HL-60 (cell line): Measurements from ENCODE around the gene F2RL3.

Experiments
- DNase-seq, 2 experiments: peaks; one replicate each; pipeline ENCODE4 v3.0.0-alpha.2; 2010 to 2020; ENCODE audit warnings: low read depth in 1 of 2, low spot score in 1 of 2
- H3K27ac ChIP-seq: fragments of 250-450 bp; sonication (Bioruptor Pico); replicated peaks from 2 replicates; pipeline ENCODE4 v1.5.1; 2020; ENCODE audit warnings: mild to moderate bottlenecking, moderate library complexity
- H3K27me3 ChIP-seq: fragments of 250-450 bp; sonication (Bioruptor Pico); 2 replicates; pipeline ENCODE4 v1.5.1; 2021; ENCODE audit warnings: mild to moderate bottlenecking, moderate library complexity; ENCODE audit not compliant: insufficient read depth, poor library complexity, severe bottlenecking
- H3K4me3 ChIP-seq: replicated peaks from 2 replicates; pipeline ENCODE4 v1.5.1; 2011; ENCODE audit warnings: mild to moderate bottlenecking, control low read depth, low read length; ENCODE audit not compliant: insufficient read depth
- CTCF ChIP-seq: IDR thresholded peaks from one replicate; pipeline ENCODE4 v1.5.1; 2011; ENCODE audit warnings: low read length, control low read depth, inconsistent platforms; ENCODE audit not compliant: insufficient read depth
- GABPA ChIP-seq: IDR thresholded peaks from 2 replicates; pipeline ENCODE4 v1.6.1; 2012; ENCODE audit warnings: low read depth
- POLR2AphosphoS5 ChIP-seq: IDR thresholded peaks from 2 replicates; pipeline ENCODE4 v1.6.1; 2012; ENCODE audit warnings: low read depth
- REST ChIP-seq: IDR thresholded peaks from 2 replicates; pipeline ENCODE4 v1.6.1; 2012; ENCODE audit warnings: low read depth; ENCODE audit not compliant: insufficient replicate concordance
- SPI1 ChIP-seq: IDR thresholded peaks from 2 replicates; pipeline ENCODE4 v1.6.1; 2012; ENCODE audit warnings: low read depth, mild to moderate bottlenecking, borderline replicate concordance

Gene F2RL3

GRCh38 chr19:16895467-16896145 is 6.8 kb downstream of the F2RL3 start:
- H3K27ac ChIP-seq: no peak overlapping the region
- TF ChIP-seq SPI1 (no peak), GABPA (no peak), POLR2AphosphoS5 (no peak), REST (no peak), CTCF (no peak)
- peaks cover 19% of the 10 kb centered on the region for H3K27me3 ChIP-seq
- H3K4me3 ChIP-seq: no peak overlapping the region
- DNase-seq: no peak

DNA sequence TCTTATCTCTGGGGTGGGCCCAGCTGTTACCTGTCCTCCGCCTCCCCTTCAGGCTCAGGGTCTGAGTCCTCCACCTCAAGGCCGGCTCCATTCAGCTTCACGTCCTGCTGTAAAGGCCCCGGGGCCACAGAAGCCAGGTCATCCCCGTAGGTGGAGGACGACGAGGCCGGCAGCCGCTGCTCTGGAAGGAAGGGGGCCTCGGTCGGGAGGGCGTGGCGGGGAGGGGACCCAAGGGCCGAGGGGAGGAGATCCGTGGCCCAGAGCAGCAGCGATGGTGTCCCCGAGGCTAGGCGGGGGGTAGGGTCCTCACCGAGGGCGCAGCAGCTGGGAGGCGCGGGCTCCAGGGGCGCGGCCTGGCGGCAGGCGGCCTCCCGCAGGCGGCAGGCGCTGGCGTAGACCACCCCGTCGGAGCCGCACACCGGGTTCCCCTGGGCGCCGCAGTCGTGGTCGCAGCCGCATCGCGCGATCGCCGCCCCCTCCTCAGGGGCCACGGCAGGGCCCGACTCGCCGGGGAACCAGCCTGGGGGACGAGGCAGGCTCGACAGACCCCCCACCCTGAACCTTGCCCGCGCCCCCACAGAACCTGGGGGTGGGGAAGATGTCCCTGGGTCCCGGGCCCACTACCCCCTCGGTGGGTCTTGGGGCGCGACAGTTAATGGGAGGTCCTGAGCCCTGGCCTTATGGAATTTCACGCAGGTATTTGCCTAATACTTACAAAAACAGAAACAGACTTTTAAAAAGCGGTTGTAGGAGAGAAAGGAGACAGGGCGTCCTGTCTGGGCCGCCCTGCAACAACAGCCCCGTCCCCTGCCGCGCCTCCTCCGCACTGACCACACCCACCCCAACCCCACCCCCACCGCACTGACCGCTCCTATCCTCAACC is 7.6 kb downstream of the F2RL3 start:
- H3K4me3 ChIP-seq: peak overlapping the region; percentile 16
- no peak for DNase-seq

More for the DNA sequence above, 7.6 kb downstream of the F2RL3 start:
- Histone ChIP-seq H3K27me3 (peaks cover 19% of the 10 kb centered on the region), H3K27ac (no peak overlapping the region)
- TF ChIP-seq POLR2AphosphoS5: no peak
- TF ChIP-seq REST: no peak
- no peak for TF ChIP-seq SPI1
- no peak for TF ChIP-seq CTCF
- TF ChIP-seq GABPA: no peak
